GM12878 (cell line): Measurements from ENCODE around the gene PPARA. TPM values are rescaled to one million over a fixed set of nuclear protein-coding genes. Genes with fewer than 3 reads are reported as not detected.

Source experiments
- ATAC-seq: fragments of 200-7000 bp; cut with Tn5 transposase; 3 replicates; pipeline ENCODE4 v1.9.1; 2020; ENCODE audit warnings: mild to moderate bottlenecking, moderate library complexity
- BruUV-seq: library from RNA; stranded (reverse); fragments of 400-500 nt; replicated peaks from 2 replicates; lab custom pipeline; 2021; lab: Mats Ljungman, UMichigan
- CTCF ChIA-PET: fragments of 300-600 bp; sonication (Branson Sonifier 250); formaldehyde crosslinking; extraction: SDS; loops from one replicate; lab custom pipeline; 2021; ENCODE audit warnings: inconsistent platforms; lab: Yijun Ruan, JAX
- POLR2A ChIA-PET: fragments of 350-600 bp; formaldehyde crosslinking; extraction: SDS; loops from one replicate; lab custom pipeline; 2021; ENCODE audit warnings: inconsistent platforms; lab: Charles Lee
- RAD21 ChIA-PET: fragments of 300-600 bp; sonication (Branson Sonifier 250); formaldehyde crosslinking; loops from one replicate; lab custom pipeline; 2023; ENCODE audit warnings: antibody characterized with exemption; ENCODE audit not compliant: unreplicated experiment; lab: Charles Lee
- SMC1A ChIA-PET: fragments of 300-600 bp; sonication (Branson Sonifier 250); formaldehyde crosslinking; loops from one replicate; lab custom pipeline; 2023; ENCODE audit not compliant: unreplicated experiment, uncharacterized antibody; lab: Charles Lee
- DNase-seq: peaks from one replicate; pipeline ENCODE4 v3.0.0-alpha.2; 2011; ENCODE audit warnings: low read depth, low spot score
- FAIRE-seq: peaks from 3 replicates; lab custom pipeline; 2011; peaks lifted over from hg19 to GRCh38; lab: Jason Lieb, UNC
- H2AFZ ChIP-seq: 2 replicates; pipeline ENCODE4 v1.6.0; 2011; ENCODE audit warnings: low read depth, low read length, control low read depth; ENCODE audit not compliant: control insufficient read depth
- H3K27ac ChIP-seq: 2 replicates; pipeline ENCODE4 v1.5.1; 2011; ENCODE audit warnings: control low read depth; ENCODE audit not compliant: control insufficient read depth, insufficient read depth
- H3K27me3 ChIP-seq, 2 experiments: replicated peaks in 1 of 2; 2 replicates each; pipeline versions ENCODE4 v1.6.0 to v1.6.1; 2011; ENCODE audit warnings: low read length in 1 of 2; ENCODE audit not compliant: control insufficient read depth in 2 of 2, insufficient read depth in 2 of 2
- H3K36me3 ChIP-seq, 2 experiments: 2 replicates each; pipeline ENCODE4 v1.5.1; 2011; ENCODE audit warnings: low read length in 1 of 2; ENCODE audit not compliant: control insufficient read depth in 2 of 2, insufficient read depth in 2 of 2
- H3K4me1 ChIP-seq: 2 replicates; pipeline ENCODE4 v1.6.1; 2011; ENCODE audit warnings: mild to moderate bottlenecking, low read length, moderate library complexity, mixed read lengths; ENCODE audit not compliant: control insufficient read depth, insufficient read depth
- H3K4me2 ChIP-seq: 2 replicates; pipeline ENCODE4 v1.6.0; 2011; ENCODE audit warnings: control low read depth; ENCODE audit not compliant: control insufficient read depth, insufficient read depth
- H3K4me3 ChIP-seq: fragments of 200-600 bp; sonication (generic); 2 replicates; pipeline ENCODE4 v1.5.1; 2016
- H3K79me2 ChIP-seq: 2 replicates; pipeline ENCODE4 v1.6.0; 2011; ENCODE audit warnings: low read length; ENCODE audit not compliant: control insufficient read depth, insufficient read depth
- H3K9ac ChIP-seq: 2 replicates; pipeline ENCODE4 v1.8.0; 2011; ENCODE audit warnings: low read length, control low read depth, mixed read lengths; ENCODE audit not compliant: control insufficient read depth, insufficient read depth
- H3K9me3 ChIP-seq: replicated peaks from 3 replicates; pipeline ENCODE4 v1.5.1; 2011; ENCODE audit warnings: mild to moderate bottlenecking, low read length; ENCODE audit not compliant: control insufficient read depth, insufficient read depth
- H4K20me1 ChIP-seq: 2 replicates; pipeline ENCODE4 v1.6.0; 2011; ENCODE audit not compliant: control insufficient read depth, insufficient read depth
- CREM ChIP-seq: IDR thresholded peaks from 2 replicates; pipeline ENCODE4 v1.6.1; 2014; ENCODE audit warnings: antibody characterized with exemption, low read depth
- CUX1 ChIP-seq: IDR thresholded peaks from 2 replicates; pipeline ENCODE4 v1.6.1; 2012; ENCODE audit warnings: improper control_type of control experiment, low read depth, low read length; ENCODE audit not compliant: insufficient replicate concordance
- EP300 ChIP-seq, 2 experiments: fragments of 150-350 bp in 1 of 2; IDR thresholded peaks; 2 replicates each; pipeline ENCODE4 v1.6.1; 2011 to 2012; ENCODE audit warnings: low read depth in 2 of 2, low read length in 2 of 2, borderline replicate concordance in 1 of 2, improper control_type of control experiment in 1 of 2, inconsistent platforms in 1 of 2; ENCODE audit not compliant: control insufficient read depth in 1 of 2
- NBN ChIP-seq: fragments of 450-650 bp; IDR thresholded peaks from 2 replicates; pipeline ENCODE4 v1.6.1; 2016
- SREBF2 ChIP-seq: IDR thresholded peaks from 2 replicates; pipeline ENCODE4 v1.6.1; 2012; ENCODE audit warnings: mild to moderate bottlenecking, low read length
- WRNIP1 ChIP-seq: IDR thresholded peaks from 2 replicates; pipeline ENCODE4 v1.6.1; 2011; ENCODE audit warnings: low read depth, low read length, improper control_type of control experiment, borderline replicate concordance
- ZNF592 ChIP-seq: fragments of 450-650 bp; IDR thresholded peaks from 2 replicates; pipeline ENCODE4 v1.6.1; 2017; ENCODE audit warnings: mild to moderate bottlenecking, moderate library complexity
- WGBS: methylation state at CpG from one replicate; pipeline ENCODE4 v1.1.6; 2016; ENCODE audit warnings: low lambda C conversion rate; ENCODE audit not compliant: insufficient replicate concordance, insufficient coverage; ENCODE audit errors: missing lambda C conversion rate; 5-methylcytosine and 5-hydroxymethylcytosine counted together
- in situ Hi-C: fragments of 300-500 bp; cut with MboI; formaldehyde crosslinking; loops from 9 replicates; pipeline ENCODE4 v1.14.3; 2018; ENCODE audit warnings: mixed read lengths
- intact Hi-C: fragments of 100-400 bp; cut with micrococcal nuclease; formaldehyde crosslinking; loops from one replicate; pipeline ENCODE4 v1.14.2; 2022; ENCODE audit not compliant: unreplicated experiment
- polyA plus RNA-seq, 11 experiments: library from polyadenylated mRNA; depleted of rRNA in 4 of 11; unstranded in 6 of 11; stranded (reverse) in 5 of 11; fragments of >200 nt; fragmentation: Nextera tagmentation in 4 of 11; fragmentation: Illumina TruSeq in 1 of 11; extraction: Ambion mirVana in 4 of 11; extraction: Trizol in 1 of 11; gene quantifications; 1 replicate in 1 of 11; 2 replicates in 10 of 11; pipeline versions ENCODE4 v1.2.1 to v1.2.3, GENCODE V29; 2011 to 2016; ENCODE audit warnings: inconsistent platforms in 2 of 11, missing spikeins in 2 of 11, low read depth in 1 of 11
- total RNA-seq, 4 experiments: library from RNA; depleted of rRNA in 3 of 4; stranded (reverse); fragments of >200 nt in 3 of 4; fragmentation: Illumina TruSeq in 1 of 4; extraction: Trizol in 1 of 4; gene quantifications; 2 replicates each; pipeline versions ENCODE4 v1.2.1 to v1.2.3, GENCODE V29; 2013 to 2021
- TF ChIP-seq, protein P1 (sequence below), 3 experiments: IDR thresholded peaks in 2 of 3; conservative IDR thresholded peaks in 1 of 3; 2 replicates each; pipeline ENCODE4 v1.5.1; 2011; ENCODE audit warnings: low read depth in 3 of 3, low read length in 3 of 3, mild to moderate bottlenecking in 3 of 3, control low read depth in 2 of 3, moderate library complexity in 2 of 3, inconsistent platforms in 1 of 3, mixed read lengths in 1 of 3; ENCODE audit not compliant: control insufficient read depth in 2 of 3, insufficient read depth in 1 of 3; ENCODE audit errors: extremely low read depth in 1 of 3
- TF ChIP-seq, protein P2 (sequence below): fragments of 450-650 bp; IDR thresholded peaks from 2 replicates; pipeline ENCODE4 v1.6.1; 2017; ENCODE audit warnings: low read depth, mild to moderate bottlenecking, moderate library complexity

Gene PPARA
- total and polyA plus RNA-seq, 10 of the 15 experiments (the other 5 are each of a cell fraction or from before 2014, with no cell fraction given), result 0.72 to 10.4 (median 4.6) TPM

GRCh38 chr22:46226577-46226976 lies 76.3 kb downstream of the PPARA start (continued):
- no peak for TF ChIP-seq CUX1
- TF ChIP-seq, all 136 proteins: peak for 0

DNA sequence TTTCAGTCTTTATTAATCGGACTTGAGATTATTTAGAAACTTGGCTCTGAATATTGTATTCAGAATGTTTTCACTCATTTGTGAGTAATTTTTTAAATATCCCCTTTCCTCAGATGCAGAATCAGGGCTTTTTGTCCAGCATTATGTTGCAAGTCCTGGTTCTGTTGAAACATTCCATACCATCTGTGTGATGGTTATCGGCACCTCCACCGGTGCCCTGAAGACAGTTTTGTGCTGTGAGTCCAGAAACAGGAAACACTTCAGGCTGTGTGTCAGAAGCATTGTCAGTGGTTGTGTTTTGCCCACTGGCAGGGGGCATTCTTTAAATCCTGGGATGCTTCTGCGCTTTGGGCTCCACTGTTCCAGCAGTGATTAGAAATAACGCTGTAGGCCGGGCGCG lies 79.4 kb downstream of the PPARA start:
- RAD21 ChIA-PET, result no interaction called here
- H3K27me3 ChIP-seq, result no peaks in the 10 kb centered on the region
- H3K4me3 ChIP-seq, result no peak overlapping the region
- FAIRE-seq (no peak), DNase-seq (no peak), ATAC-seq (no peak)
- no peak overlapping the region for H3K27ac ChIP-seq
- 97% methylated on average over 8 of the region's 8 CpGs for WGBS
- no peaks in the 10 kb centered on the region for H3K36me3 ChIP-seq
- H3K4me1 ChIP-seq, result no peaks in the 10 kb centered on the region
- no peak overlapping the region for H2AFZ ChIP-seq
- no peaks in the 10 kb centered on the region for H3K9me3 ChIP-seq
- BruUV-seq, result no TSS peak
- H3K9ac ChIP-seq, result no peak overlapping the region
- in situ Hi-C loops (no loop called here), intact Hi-C loops (no loop called here)
- SMC1A ChIA-PET, result no interaction called here
- H4K20me1 ChIP-seq, result no peaks in the 10 kb centered on the region
- no peak overlapping the region for H3K4me2 ChIP-seq
- no peaks in the 10 kb centered on the region for H3K79me2 ChIP-seq
- CTCF ChIA-PET, result no interaction called here
- POLR2A ChIA-PET, result no interaction called here
- no peak for TF ChIP-seq CREM
- no peak for TF ChIP-seq NBN
- TF ChIP-seq SREBF2, result no peak
- TF ChIP-seq, protein P1, sequence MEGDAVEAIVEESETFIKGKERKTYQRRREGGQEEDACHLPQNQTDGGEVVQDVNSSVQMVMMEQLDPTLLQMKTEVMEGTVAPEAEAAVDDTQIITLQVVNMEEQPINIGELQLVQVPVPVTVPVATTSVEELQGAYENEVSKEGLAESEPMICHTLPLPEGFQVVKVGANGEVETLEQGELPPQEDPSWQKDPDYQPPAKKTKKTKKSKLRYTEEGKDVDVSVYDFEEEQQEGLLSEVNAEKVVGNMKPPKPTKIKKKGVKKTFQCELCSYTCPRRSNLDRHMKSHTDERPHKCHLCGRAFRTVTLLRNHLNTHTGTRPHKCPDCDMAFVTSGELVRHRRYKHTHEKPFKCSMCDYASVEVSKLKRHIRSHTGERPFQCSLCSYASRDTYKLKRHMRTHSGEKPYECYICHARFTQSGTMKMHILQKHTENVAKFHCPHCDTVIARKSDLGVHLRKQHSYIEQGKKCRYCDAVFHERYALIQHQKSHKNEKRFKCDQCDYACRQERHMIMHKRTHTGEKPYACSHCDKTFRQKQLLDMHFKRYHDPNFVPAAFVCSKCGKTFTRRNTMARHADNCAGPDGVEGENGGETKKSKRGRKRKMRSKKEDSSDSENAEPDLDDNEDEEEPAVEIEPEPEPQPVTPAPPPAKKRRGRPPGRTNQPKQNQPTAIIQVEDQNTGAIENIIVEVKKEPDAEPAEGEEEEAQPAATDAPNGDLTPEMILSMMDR (IDR thresholded peaks at IDR 0.05 in 2 of 3, conservative IDR thresholded peaks at IDR 0.05 in 1 of 3; ENCODE audit: control insufficient read depth in 2 of 3, extremely low read depth in 1 of 3, insufficient read depth in 1 of 3, low read depth in 3 of 3, low read length in 3 of 3), result no peak
- TF ChIP-seq, protein P2, sequence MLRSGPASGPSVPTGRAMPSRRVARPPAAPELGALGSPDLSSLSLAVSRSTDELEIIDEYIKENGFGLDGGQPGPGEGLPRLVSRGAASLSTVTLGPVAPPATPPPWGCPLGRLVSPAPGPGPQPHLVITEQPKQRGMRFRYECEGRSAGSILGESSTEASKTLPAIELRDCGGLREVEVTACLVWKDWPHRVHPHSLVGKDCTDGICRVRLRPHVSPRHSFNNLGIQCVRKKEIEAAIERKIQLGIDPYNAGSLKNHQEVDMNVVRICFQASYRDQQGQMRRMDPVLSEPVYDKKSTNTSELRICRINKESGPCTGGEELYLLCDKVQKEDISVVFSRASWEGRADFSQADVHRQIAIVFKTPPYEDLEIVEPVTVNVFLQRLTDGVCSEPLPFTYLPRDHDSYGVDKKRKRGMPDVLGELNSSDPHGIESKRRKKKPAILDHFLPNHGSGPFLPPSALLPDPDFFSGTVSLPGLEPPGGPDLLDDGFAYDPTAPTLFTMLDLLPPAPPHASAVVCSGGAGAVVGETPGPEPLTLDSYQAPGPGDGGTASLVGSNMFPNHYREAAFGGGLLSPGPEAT, result no peak
- no peak for TF ChIP-seq EP300 (IDR thresholded peaks at IDR 0.05; ENCODE audit: borderline replicate concordance in 1 of 2, control insufficient read depth in 1 of 2, low read depth in 2 of 2, low read length in 2 of 2)
- TF ChIP-seq WRNIP1, result no peak
- no peak for TF ChIP-seq ZNF592
